Right kidney (tissue), 1 donor: Measurements from ENCODE around the gene MYBPC2.
"Not testable (repeated sequence)": the region's sequence is repeated elsewhere in the genome, so short reads cannot be mapped to it uniquely, and the experiment has no call there.

Source experiments
- DNase-seq: peaks from one replicate; pipeline ENCODE4 v3.0.0-alpha.2; 2016

The MYBPC2 gene

DNA sequence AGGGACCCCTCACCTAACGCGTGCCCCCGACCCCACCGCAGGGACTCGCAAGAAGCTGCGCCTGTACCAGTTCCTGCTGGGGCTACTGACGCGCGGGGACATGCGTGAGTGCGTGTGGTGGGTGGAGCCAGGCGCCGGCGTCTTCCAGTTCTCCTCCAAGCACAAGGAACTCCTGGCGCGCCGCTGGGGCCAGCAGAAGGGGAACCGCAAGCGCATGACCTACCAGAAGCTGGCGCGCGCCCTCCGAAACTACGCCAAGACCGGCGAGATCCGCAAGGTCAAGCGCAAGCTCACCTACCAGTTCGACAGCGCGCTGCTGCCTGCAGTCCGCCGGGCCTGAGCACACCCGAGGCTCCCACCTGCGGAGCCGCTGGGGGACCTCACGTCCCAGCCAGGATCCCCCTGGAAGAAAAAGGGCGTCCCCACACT, 4.7 kb upstream of the MYBPC2 start:
- DNase-seq = peak; percentile 69

DNA sequence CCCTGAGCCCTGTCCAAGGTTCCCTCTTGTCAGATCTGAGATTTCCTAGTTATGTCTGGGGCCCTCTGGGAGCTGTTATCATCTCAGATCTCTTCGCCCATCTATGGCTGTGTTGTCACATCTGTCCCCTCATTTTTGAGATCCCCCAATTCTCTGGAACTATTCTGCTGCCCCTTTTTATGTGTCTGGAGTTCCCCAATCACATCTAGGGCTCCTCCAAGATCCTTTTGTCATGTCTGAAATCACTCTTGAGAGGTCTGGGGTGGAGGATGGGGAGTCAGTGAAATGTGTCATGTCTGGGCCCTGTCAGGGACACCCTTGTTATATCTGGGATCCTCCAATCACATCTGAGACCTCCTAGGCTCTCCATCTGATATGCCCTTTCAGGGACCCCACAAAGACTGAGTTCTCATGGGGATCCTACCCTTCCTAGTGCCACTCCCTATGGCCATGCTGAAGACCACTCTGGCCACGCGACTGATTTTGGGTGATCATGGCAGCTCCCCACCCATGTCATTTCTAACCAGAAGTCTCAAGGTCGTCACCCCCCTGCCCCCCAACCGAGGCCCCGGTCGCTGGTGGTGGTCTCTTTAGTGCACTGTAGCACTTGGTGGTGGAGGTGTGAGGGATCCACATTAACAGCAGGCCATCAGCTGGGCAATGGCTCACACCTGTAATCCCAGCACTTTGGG, 3.8 kb upstream of the MYBPC2 start:
- DNase-seq = no peak

DNA sequence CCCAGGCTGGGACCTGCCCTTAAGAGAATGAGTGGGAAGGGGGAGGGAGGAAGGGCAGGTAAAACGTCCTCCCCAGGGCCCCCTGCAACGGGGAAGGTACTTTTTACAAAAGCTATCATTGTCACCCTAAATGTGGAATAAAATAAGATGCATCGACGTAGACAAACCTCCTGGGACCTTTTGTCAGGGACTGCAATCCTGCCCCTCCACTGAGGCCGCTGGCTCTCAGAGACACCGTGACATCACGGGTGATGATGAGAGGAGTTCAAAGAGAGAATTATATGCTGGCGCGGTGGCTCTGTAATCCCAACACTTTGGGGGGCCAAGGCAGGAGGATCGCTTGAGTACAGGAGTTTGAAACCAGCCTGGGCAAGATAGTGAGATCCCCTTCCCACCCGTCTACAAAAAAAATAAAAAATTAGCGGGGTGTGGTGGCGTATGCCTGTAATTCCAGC, 1.8 kb upstream of the MYBPC2 start:
- no peak for DNase-seq

DNA sequence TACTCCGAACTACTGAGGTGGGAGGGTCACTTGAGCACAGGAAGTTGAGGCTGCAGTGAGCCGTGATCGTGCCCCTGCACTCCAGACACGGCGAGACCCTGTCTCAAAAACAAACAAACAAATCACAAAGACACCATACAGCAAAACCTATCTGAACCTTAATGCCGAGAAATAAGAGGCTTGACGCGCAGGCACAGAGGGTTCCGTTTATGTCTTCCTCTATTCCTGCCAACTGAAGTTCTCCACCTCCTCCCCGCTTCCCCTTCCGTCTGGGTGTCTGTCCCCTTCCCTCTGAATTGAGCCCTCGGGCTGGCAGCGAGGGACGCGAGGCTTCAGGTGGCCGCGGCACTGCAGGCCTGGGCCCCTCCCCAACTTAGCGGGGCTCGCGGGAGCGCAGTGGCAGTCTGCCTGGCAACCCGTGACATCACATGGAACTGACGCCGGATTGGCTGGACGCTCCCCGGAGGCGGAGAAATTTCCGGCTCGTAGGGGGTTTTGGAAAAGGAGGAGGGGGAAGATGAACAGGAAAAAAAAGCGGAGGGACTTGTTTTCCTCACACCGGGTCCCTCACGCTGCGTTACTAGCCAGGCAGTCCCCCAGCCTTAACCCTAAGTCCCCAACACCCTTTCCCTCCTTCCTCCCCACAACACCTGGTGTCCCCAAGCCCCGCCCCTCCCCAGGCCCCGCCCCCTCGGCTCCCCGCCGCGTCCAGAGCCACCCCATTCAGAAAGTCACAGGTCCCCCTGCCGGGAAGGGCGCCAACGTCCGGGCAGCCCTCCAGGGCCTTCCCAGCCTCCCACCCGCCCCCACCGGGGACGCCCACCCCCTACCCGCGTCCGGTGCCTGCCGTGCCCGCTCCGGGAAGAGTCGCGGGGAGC, 1.1 kb upstream of the MYBPC2 start:
- peak; percentile 96 for DNase-seq

DNA sequence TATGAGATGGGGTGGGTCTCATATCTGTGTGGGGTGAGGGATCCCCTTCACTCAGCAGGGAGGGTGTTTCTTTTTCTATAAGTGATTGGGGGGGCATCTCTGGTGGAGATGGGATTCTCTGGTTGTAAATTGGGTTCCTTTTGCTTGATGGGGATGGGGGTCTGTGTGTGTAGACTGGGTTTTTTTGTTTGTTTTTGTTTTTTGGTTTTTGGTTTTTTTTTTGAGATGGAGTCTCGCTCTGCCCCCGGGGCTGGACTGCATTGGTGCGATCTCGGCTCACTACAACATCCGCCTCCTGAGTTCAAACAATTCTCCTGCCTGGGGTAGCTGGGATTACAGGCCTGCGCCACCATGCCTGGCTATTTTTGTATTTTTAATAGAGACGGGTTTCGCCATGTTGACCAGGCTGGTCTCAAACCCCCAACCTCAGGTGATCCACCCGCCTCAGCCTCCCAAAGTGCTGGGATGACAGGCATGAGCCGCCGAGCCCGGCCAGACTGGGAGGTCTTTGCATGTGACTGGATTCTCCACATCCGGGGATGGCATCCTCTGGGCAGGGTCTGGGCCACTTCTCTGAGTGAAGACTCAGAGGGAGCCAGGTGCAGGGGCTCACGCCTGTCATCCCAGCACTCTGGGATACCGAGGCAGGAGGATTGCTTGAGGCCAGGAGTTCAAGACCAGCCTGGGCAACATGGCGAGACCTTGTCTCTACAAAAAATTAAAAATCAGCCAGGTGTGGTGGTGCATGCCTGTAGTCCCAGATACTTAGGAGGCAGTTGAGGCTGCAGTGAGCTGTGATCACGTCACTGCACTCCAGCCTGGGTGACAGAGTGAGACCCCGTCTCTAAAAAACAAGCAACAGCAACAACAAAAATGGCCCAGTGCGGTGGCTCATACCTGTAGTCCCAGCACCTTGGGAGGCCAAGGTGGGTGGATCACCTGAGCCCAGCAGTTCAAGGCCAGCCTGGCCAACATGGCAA, 799 bp downstream of the MYBPC2 start:
- no peak for DNase-seq

DNA sequence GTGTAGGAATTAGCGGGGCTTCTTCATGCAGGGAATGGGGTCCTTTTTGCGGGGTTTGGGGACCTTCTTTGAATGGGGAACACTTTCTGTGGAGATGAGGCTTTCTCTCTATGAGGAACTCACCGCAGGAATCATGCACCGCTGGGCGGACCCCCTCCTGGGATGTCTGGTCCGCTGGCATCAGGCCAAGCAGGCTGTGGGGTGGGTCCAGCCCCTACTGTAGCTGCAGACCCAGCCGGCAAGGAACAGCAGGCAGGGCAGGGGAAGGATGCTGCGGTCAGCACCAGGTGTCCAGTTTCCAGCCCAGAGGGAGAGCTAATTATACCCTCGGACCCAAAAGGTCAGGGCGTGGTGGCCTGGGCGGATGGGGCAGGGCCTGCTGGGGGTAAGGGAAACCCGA, 1.8 kb downstream of the MYBPC2 start:
- DNase-seq = no peak

DNA sequence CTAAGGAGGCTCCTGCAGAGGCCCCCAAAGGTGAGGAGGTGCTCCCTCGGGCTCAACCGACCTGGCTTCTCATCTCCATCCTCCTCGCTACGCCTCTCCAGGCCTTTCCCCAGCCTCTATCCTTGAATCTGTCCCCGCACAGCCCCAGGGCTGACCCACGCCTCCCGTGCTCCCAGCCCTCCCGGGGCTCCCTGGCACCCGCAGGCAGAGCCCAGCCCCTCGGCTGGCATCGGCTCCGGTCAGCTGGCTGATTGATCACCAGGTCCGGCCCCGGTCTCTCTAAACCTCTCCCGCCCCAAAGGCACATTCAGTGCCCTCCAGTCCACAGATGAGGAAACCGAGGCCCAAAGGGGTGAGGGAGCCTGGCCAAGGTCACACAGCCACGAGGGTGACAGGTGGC, 2.5 kb downstream of the MYBPC2 start:
- no peak for DNase-seq

DNA sequence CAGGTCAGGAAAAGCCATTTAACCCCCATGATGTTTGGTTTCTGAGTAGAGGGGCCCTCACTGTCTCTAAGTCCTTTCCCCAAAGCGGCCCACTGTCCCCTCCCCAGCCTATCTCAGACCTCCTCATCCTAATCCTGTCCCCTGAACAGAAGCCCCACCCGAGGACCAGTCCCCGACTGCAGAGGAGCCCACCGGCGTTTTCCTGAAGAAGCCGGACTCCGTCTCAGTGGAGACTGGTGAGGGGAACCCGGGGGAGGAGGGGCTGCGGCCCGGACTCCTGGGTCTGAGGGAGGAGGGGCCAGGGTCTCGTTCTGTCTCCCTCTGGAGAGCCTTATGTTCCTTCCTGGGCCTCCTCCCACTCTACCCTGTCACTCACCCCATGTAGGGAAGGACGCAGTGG, 2.9 kb downstream of the MYBPC2 start:
- DNase-seq = no peak

GRCh38 chr19:50437862-50438449, 5.3 kb downstream of the MYBPC2 start:
- no peak for DNase-seq

DNA sequence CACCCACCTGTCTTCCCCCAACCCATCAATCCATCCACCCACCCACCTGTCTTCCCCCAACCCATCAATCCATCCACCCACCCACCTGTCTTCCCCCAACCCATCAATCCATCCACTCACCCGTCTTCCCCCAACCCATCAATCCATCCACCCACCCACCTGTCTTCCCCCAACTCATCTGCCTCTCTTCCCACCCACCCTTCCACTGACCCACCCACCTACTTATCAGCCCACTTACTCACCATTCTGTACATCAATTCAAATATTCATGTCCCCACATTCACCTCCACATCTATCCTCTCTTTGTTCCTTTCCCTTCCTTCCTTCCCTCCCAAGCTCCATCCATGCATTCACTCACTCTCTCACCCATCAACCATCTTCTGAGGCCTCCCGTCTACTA, 6.4 kb downstream of the MYBPC2 start:
- not testable (repeated sequence) for DNase-seq

DNA sequence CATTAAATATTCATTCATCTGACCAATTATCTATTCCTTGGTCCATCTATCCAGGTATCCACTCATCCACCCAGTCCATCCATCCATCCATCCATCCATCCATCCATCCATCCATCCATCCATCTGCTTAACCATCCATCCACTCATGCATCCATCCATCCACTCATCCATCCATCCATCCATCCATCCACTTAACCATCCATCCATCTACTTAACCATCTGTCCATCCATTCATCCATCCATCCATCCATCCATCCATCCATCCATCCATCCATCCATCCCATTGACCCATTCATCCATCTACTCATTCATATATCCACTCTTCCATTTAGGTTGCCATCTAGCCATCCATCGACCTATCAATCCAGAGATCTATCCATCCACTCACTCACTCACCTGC, 11.4 kb downstream of the MYBPC2 start:
- DNase-seq = no peak

GRCh38 chr19:50447053-50447452, 14.4 kb downstream of the MYBPC2 start:
- DNase-seq = no peak

DNA sequence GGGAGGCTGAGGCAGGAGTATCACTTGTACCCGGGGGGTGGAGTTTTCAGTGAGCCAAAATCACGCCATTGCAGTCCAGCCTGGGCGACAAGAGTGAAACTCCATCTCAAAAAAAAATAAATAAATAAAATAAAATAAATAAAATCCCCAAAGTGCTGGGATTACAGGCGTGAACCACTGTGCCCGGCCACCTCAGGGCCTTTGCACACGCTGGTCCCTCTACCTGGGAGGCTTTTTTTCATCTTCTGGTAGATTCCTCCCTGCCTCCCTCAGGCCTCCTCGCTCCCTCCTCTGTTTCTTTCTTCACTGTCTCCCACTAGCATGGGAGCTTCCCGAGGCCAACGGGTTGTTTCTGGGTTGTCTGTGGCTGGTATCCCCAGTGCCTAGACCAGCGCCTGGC, 15.1 kb downstream of the MYBPC2 start:
- no peak for DNase-seq

- no peak for DNase-seq
Measured at GRCh38 chr19:50449236-50449899, 16.7 kb downstream of the MYBPC2 start.

GRCh38 chr19:50450369-50451222, 17.9 kb downstream of the MYBPC2 start:
- DNase-seq = no peak

DNA sequence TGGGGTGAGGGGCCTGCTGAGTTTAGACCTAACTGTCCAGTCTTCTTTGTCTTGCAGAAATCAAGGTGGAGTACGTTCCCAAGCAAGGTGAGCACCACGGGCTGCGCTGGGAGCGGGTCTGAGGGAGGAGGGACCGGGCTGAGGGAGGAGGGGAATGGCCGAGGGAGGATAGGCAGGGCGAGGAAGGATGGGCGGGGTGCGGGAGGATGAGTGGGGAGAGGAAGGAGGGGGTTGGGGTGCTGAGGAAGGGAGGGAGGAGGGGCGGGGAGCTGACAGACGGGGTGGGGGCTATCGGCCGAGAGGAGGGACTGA, 18.5 kb downstream of the MYBPC2 start:
- DNase-seq = no peak

GRCh38 chr19:50453243-50453642, 20.6 kb downstream of the MYBPC2 start:
- DNase-seq = no peak

DNA sequence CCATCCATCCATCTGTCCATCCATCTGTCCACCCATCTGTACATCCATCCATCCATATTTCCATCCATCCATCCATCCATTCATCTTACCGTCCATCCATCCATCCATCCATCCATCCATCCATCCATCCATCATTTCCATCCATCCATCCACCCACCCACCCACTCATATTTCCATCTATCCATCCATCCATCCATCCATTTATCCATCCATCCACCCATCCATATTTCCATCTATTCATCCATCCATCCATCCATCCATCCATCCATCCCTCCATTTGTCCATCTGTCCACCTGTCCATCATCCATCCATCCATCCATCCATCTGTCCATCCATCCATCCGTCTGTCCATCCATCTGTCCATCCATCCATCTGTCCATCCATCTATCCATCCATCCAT, 23.3 kb downstream of the MYBPC2 start:
- no peak for DNase-seq

DNA sequence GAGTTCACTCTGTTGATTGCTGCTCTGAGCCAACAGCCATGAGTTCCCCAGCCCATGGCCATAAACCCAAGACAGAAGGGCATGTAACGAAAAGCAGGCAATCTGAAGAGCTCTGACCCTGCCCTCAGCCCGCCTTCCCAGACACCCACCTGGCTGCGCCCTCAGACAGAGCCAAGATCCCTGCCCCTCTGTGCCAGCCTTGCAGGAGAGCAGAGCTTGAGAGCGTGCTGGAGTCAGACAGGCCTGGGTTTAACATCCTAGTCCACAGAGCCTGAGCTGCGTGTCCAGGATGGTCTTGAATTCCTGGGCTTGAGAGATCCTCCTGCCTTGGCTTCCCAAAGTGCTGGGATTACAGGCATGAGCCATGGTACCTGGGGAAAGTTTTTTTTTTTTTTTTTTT, 24.6 kb downstream of the MYBPC2 start:
- DNase-seq = no peak

DNA sequence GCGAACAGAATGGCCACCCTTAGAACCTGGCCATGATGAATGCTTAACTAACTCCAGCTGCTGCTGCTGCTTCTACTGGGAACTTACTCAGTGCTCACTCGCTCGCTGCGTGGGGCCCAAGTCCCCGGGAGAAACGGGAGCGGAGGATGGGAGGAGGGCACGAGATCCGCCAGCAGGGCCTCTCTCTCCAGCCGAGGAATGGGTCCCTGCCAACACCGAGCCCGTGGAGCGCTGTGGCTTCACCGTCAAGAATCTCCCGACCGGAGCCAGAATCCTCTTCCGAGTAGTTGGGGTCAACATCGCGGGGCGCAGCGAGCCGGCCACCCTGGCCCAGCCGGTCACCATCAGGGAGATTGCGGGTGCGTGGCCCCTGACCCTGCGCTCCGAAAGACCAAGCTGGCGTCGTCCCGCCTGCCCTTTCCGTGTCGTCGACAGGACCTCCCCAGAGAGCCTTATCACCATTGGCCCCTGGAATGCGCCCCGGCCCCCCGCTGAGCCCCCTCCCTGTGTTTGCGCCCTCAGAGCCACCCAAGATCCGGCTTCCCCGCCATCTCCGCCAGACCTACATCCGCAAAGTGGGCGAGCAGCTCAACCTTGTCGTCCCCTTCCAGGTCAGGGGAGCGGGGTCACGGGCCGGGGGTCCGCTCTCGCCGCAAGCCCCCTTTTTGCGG, 25.8 kb downstream of the MYBPC2 start:
- no peak for DNase-seq
